ENCODE data around the gene SEPTIN2. TPM values are rescaled to one million over a fixed set of nuclear protein-coding genes. Genes with fewer than 3 reads are reported as not detected.

Gene SEPTIN2
- total RNA-seq, 4 donors from 2014 or later: 126 to 233 (median 165) TPM

DNA sequence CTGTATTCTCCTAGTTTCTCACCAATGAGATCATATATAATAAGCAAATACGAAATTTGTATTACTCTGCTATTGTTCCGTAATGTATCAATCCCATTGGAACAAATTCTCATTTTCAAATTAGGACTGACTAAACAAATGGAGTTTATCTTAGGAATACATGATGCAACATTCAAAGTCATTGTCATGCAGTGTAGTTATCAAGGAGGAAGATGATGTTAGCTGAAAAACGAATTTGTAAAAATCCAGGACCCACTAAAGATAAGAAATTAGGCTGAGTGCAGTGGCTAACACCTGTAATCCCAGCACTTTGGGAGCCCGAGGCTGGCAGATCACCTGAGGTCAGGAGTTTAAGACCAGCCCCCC is 14.9 kb downstream of the SEPTIN2 start:
- Histone ChIP-seq H3K36me3 (peaks cover 30% of the 10 kb centered on the region), H3K27ac (no peak overlapping the region)
- WGBS: 85% methylated on average over 4 of the region's 4 CpGs

DNA sequence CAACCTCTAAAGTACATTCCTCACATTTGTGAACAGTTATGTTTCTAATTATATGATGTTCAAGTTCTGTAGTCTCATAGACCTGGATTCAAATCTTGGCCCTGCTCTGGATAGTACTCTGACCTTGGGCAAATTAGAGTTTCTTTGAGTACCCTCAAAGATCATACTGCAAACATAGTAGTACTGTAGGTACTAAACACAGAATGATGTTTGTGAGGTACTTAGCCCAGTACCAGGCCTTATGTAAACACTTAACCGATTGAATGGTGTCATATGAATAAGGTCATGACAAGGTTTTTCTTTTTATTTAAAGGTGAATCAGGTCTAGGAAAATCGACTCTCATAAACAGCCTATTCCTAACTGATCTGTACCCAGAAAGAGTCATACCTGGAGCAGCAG is 19.1 kb downstream of the SEPTIN2 start:
- H3K9me3 ChIP-seq: no peaks in the 10 kb centered on the region
- H3K27me3 ChIP-seq: no peaks in the 10 kb centered on the region
- TF ChIP-seq POLR2AphosphoS5 (IDR thresholded peaks at IDR 0.05): no peak
- no peak for TF ChIP-seq EP300 (IDR thresholded peaks at IDR 0.05)
- no peak for TF ChIP-seq POLR2A (IDR thresholded peaks at IDR 0.05)
- TF ChIP-seq, protein P1, sequence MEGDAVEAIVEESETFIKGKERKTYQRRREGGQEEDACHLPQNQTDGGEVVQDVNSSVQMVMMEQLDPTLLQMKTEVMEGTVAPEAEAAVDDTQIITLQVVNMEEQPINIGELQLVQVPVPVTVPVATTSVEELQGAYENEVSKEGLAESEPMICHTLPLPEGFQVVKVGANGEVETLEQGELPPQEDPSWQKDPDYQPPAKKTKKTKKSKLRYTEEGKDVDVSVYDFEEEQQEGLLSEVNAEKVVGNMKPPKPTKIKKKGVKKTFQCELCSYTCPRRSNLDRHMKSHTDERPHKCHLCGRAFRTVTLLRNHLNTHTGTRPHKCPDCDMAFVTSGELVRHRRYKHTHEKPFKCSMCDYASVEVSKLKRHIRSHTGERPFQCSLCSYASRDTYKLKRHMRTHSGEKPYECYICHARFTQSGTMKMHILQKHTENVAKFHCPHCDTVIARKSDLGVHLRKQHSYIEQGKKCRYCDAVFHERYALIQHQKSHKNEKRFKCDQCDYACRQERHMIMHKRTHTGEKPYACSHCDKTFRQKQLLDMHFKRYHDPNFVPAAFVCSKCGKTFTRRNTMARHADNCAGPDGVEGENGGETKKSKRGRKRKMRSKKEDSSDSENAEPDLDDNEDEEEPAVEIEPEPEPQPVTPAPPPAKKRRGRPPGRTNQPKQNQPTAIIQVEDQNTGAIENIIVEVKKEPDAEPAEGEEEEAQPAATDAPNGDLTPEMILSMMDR (IDR thresholded peaks at IDR 0.05): no peak
- H3K4me3 ChIP-seq: no peak overlapping the region
- peaks cover 5% of the 10 kb centered on the region for H3K4me1 ChIP-seq
- H3K36me3 ChIP-seq: peaks cover 55% of the 10 kb centered on the region
- DNase-seq (ENCODE audit: low spot score in 2 of 2): no peak
- 91% methylated on average over 2 of the region's 2 CpGs for whole genome bisulfite sequencing
- no peak overlapping the region for H3K27ac ChIP-seq

More for the DNA sequence above, 14.9 kb downstream of the SEPTIN2 start:
- Histone ChIP-seq H3K4me3 (no peak overlapping the region), H3K9me3 (no peaks in the 10 kb centered on the region), H3K27me3 (no peaks in the 10 kb centered on the region), H3K4me1 (peaks cover 11% of the 10 kb centered on the region)
- no peak for DNase-seq (ENCODE audit: low spot score in 2 of 2)
- TF ChIP-seq POLR2AphosphoS5 (IDR thresholded peaks at IDR 0.05) (no peak), EP300 (IDR thresholded peaks at IDR 0.05) (no peak), POLR2A (IDR thresholded peaks at IDR 0.05) (no peak)
- TF ChIP-seq, protein P1 (IDR thresholded peaks at IDR 0.05): no peak

DNA sequence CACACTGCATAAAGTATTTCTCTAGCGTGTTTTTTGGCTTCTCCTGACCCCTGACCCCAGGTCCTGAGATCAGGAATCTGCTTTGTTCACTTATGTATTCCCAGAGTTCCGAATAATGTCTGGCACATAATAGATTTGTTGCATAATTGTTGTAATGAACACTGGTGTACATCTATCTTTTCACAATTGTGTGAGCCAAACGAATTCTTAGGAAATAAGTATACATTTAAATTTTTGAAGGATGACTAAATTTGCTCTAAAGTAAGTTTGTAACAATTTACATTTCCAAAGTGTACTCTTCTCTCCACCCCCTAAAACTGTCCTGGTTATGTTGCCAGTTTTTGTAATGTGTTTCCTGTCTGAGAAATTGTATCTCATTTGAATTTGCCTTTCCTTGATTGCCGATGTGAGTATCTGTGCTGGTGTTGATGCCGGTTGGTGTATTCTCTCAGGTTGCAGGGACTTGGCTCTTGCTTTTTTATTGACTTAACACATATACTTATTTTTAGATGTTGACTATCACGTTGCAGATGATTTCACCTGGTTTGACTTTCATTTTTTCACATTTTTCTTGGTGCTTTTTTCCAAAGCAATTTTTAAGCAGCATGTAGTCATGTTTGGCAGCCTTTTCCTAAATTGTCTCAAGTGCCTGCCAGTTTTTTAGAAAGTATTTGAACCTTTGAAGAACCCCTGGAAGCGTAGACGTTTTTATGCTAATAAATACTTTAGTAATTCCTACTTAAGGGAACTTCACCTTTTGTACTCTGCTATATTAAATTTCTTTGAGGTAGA is 24.3 kb downstream of the SEPTIN2 start:
- no peaks in the 10 kb centered on the region for H3K9me3 ChIP-seq
- no peak for DNase-seq (ENCODE audit: low spot score in 2 of 2)
- no peak overlapping the region for H3K4me3 ChIP-seq
- TF ChIP-seq POLR2A (IDR thresholded peaks at IDR 0.05) (no peak), EP300 (IDR thresholded peaks at IDR 0.05) (no peak), POLR2AphosphoS5 (IDR thresholded peaks at IDR 0.05) (no peak)
- TF ChIP-seq, protein P1 (IDR thresholded peaks at IDR 0.05): no peak
- H3K27me3 ChIP-seq: no peaks in the 10 kb centered on the region
- WGBS: 49% methylated on average over 8 of the region's 8 CpGs
- H3K27ac ChIP-seq: no peak overlapping the region
- no peaks in the 10 kb centered on the region for H3K4me1 ChIP-seq
- peaks cover 90% of the 10 kb centered on the region for H3K36me3 ChIP-seq

- TF ChIP-seq POLR2AphosphoS5 (IDR thresholded peaks at IDR 0.05) (no peak), POLR2A (IDR thresholded peaks at IDR 0.05) (no peak), EP300 (IDR thresholded peaks at IDR 0.05) (no peak)
- TF ChIP-seq, protein P1 (IDR thresholded peaks at IDR 0.05): no peak
- Histone ChIP-seq H3K4me3 (no peak overlapping the region), H3K27me3 (no peaks in the 10 kb centered on the region), H3K4me1 (no peaks in the 10 kb centered on the region), H3K36me3 (peaks cover 92% of the 10 kb centered on the region), H3K9me3 (no peaks in the 10 kb centered on the region), H3K27ac (no peak overlapping the region)
- no peak for DNase-seq (ENCODE audit: low spot score in 2 of 2)
- WGBS: 69% methylated on average over 3 of the region's 3 CpGs
Measured at GRCh38 chr2:241340631-241341163, 25.0 kb downstream of the SEPTIN2 start.

GRCh38 chr2:241344925-241345651 is 29.4 kb downstream of the SEPTIN2 start:
- H3K36me3 ChIP-seq: peaks cover 99% of the 10 kb centered on the region
- H3K4me3 ChIP-seq: no peak overlapping the region
- no peak overlapping the region for H3K27ac ChIP-seq

More at GRCh38 chr2:241344925-241345651, 29.4 kb downstream of the SEPTIN2 start:
- no peaks in the 10 kb centered on the region for H3K27me3 ChIP-seq
- H3K9me3 ChIP-seq: no peaks in the 10 kb centered on the region
- DNase-seq (ENCODE audit: low spot score in 2 of 2): no peak
- no peaks in the 10 kb centered on the region for H3K4me1 ChIP-seq
- TF ChIP-seq EP300 (IDR thresholded peaks at IDR 0.05) (no peak), POLR2A (IDR thresholded peaks at IDR 0.05) (no peak), POLR2AphosphoS5 (IDR thresholded peaks at IDR 0.05) (no peak)
- TF ChIP-seq, protein P1 (IDR thresholded peaks at IDR 0.05): no peak
- 96% methylated on average over 9 of the region's 9 CpGs for WGBS
